Fibroblast of gingiva (primary cell): ENCODE results near the gene BRCC3.

ENCODE experiments used
- DNase-seq: peaks from one replicate; pipeline ENCODE4 v3.0.0-alpha.2; 2011; ENCODE audit warnings: low read depth

BRCC3 gene

GRCh38 chrX:155056877-155057792, 14.2 kb upstream of the BRCC3 start:
- DNase-seq, result peak; percentile 67

DNA sequence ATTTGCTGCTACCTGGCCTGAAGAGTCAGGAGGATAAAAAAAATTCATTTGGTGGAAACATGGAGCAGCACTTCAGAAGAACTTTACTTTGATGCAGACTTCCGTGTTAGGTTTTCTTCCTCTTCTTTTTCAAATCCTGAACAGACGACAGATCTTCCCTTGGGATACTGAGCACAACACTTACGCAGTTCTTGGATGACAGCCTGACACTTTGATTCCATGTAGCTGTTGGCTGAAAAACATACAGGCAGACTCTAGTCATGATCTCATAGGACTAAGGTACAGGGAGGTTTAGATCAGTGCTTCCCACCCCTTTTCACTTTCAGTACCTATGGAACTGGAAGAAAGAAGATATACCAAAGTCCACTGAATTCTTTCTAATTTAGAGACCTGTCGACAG, 9.5 kb upstream of the BRCC3 start:
- no peak for DNase-seq

DNA sequence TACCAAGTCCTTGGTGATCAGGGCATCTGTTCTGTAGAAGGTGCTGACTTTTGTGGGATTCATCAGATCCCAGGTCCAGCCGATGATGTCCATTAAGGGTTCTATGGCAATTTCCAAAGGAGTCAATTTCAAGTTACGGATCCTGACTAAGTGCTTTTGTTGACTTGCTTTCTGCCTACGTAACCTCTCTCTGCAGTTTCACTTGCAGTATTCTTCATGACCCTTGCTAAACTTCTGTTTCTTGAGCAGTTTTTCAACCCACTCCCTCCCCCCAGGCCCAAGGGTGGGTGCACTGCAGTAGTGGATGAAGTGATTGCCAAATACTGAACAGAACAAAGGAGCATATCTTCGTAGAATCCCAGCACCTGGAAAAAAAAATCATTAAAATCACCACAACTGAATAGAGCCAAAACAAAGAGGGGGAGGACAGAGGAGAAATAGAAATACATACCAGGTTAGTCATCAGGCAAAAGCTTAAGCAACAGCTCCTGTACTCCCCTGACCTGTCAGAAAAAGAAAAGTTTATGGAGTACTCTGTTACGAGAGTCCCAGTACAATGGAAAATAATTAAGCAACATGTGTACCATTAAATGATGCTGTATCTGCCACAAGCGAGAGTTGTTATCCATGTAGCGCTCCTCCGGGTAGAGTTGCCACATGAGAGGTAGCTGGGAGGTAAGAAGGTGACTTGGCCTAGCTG, 6.1 kb upstream of the BRCC3 start:
- DNase-seq, result peak; percentile 14

GRCh38 chrX:155068165-155068564, 3.1 kb upstream of the BRCC3 start:
- peak; percentile 59 for DNase-seq

- DNase-seq, result no peak
Measured at GRCh38 chrX:155069414-155069813, 1.9 kb upstream of the BRCC3 start.

DNA sequence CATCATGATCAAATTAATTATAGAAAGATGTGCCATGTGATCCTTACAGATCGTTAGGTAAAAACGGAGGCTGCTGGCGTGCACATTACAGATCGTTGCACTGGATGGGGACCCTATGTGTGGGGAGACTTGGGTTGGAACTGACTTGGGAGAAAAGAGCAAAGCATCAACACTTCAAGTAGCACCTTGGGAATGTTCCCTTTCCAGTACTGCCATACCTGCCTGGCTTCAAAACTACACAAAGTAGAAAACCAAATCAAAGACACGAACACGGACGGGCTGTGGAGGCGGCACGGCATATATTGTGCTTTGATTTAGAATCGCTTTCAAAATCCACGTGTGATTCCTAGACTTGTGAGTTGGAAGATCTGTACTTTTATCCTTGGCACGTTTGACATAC, 1.3 kb upstream of the BRCC3 start:
- DNase-seq, result no peak

GRCh38 chrX:155070663-155070974, 689 bp upstream of the BRCC3 start:
- no peak for DNase-seq

GRCh38 chrX:155071694-155072280, 479 bp downstream of the BRCC3 start:
- DNase-seq, result no peak

GRCh38 chrX:155086202-155086840, 15.0 kb downstream of the BRCC3 start:
- peak; percentile 14 for DNase-seq

DNA sequence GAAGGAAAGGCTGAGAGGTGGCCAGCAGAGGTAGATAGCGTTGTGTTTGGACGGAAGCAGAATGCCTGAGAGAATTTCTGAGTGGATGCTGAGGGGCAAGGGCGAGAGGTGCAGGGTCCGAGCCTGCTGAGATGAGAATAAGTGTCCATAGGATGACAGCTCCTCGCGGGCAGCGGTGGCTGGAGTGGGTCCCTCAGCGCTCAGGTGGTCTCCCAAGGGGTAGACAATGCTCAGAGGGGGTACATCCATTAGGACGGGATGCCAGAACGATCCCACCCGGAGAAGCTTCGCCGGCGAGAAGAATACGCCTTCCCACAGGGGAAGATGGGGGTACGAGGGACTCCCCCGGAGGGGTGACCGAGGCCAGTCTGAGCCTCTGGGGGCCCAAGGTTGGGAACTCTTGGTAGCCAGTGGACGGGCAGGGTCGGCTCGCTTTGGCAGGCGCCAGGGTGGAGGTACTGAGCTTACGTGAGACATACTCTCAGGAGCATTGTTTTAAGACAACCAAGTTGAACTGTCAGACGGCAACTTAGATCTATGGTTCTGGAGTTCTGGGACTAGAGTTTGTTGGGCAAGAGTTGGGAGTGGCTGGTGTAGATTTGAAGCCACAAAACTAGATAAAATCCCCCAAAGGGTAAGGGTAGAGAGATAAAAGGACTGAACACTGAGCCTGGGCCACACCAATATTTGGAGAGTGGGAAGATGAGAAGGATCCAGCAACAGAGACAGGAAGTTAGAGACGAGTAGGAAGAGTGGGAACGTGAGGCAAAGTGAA, 15.8 kb downstream of the BRCC3 start:
- no peak for DNase-seq

GRCh38 chrX:155094468-155095061, 23.3 kb downstream of the BRCC3 start:
- DNase-seq, result peak; percentile 15

- DNase-seq, result no peak
Measured at GRCh38 chrX:155105919-155106318, 34.6 kb downstream of the BRCC3 start.

GRCh38 chrX:155108427-155108826, 37.1 kb downstream of the BRCC3 start:
- DNase-seq, result no peak

GRCh38 chrX:155112171-155112570, 40.9 kb downstream of the BRCC3 start:
- DNase-seq, result no peak

DNA sequence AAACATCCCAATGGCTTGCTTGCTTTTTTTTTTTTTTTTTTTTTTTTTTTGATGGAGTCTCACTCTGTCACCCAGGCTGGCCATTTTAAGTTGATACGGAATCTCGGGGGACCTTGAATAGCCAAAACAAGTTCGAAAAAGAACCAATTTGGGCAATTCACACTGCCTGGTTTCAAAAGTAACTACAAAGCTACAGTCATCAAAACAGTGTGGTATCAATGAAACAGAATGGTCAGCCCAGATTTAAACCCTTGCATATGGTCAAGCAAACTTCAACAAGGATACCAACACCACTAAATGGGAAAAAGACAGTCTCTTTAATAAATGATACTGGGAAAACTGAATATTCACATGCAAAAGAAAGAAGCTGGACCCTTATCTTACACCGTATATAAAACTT, 41.8 kb downstream of the BRCC3 start:
- no peak for DNase-seq

DNA sequence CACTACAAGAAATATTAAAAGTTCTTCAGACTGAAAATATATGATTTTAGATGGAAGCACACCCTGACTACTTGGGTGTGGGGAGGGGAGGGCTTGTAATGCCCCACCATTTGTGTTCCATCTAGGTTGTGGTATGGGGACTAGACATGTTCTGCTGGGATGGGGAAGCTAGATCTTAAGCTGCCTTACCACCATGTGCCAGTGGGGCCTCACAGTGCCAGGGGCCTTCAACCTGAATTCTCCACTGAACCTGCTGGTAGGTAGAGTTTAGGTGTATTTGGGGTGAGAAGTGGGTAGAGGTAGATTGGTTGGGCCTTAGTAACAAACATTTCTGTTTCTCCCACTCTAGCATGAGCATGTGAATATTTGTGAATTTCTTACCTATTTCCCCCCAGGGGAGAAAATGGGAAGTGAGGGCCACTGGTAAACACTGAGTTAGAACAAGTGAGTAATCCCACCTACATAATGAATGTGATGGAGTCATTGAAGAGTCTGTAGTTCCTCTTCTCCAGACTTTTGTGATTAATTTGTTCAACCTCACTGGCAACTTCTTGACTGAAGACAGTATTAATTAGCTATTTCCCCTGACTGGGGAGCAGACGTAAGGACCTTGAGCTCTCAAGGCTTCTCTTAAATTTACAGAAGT, 44.0 kb downstream of the BRCC3 start:
- no peak for DNase-seq

- no peak for DNase-seq
Measured at GRCh38 chrX:155127465-155127864, 56.2 kb downstream of the BRCC3 start.

DNA sequence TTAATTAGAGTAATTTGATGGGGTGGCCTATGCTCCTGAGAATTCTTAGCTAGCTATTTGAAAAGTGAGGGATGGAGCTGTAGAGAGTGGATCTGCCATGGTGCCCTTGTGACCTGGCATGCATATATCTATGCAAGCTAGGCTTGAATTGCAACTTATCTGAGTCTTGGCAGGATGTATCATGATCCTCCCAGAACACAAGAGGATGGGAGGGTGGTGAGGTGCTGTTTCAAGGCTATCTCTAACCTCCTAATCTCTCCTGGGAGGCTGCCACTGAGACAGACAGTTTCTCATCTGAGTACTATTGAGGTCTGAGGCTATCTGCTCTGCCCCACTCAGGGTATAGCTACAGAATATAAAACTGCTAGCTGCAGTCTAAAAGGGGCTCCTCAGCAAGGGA, 56.6 kb downstream of the BRCC3 start:
- DNase-seq, result no peak

- no peak for DNase-seq
Measured at GRCh38 chrX:155132110-155132509, 60.8 kb downstream of the BRCC3 start.

- DNase-seq, result no peak
Measured at GRCh38 chrX:155134255-155134654, 62.9 kb downstream of the BRCC3 start.

DNA sequence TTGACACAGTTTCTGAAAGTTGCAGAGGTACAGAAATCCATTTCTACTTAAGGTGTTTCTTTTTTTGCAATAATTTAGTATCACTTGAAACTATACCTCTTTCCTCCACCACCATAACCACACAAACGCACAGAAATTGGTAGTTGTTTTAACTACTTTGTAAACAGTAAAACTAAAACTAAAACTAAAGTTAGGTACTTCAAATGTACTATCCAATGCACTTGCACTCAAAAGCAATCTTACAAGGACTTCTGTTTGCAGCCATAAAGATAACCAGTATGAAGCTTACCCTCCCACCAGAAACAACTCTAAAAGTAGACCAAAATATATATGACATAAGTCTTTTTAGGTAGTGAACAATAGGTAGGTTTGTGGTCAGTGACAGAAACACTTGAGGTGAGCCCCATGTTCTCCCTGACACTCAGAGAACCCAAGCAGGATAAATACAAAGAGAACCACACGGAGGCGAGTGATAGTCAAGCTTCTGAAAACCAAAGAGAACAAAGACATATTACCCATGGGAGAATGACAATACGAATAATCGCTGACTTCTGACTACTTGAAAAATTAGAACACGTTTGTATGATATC, 72.7 kb downstream of the BRCC3 start:
- DNase-seq, result no peak
